SK-N-SH (cell line): Measurements from ENCODE around the gene MCTP1.

Experiments used
- CHD2 ChIP-seq: fragments of 150-350 bp; IDR thresholded peaks from 2 replicates; pipeline ENCODE4 v1.6.1; 2018; ENCODE audit warnings: low read length; ENCODE audit not compliant: partially characterized antibody
- CTCF ChIP-seq: fragments of 200-600 bp; sonication (generic); IDR thresholded peaks from 2 replicates; pipeline ENCODE4 v1.6.1; 2017; ENCODE audit warnings: antibody characterized with exemption, mild to moderate bottlenecking, moderate library complexity
- FOXJ3 ChIP-seq: sonication (generic); formaldehyde crosslinking; IDR thresholded peaks from 2 replicates; pipeline ENCODE4 v1.5.1; 2020; ENCODE audit warnings: mild to moderate bottlenecking, missing genetic modification reagents
- FOXM1 ChIP-seq: IDR thresholded peaks from 2 replicates; pipeline ENCODE4 v1.4.0; 2012; ENCODE audit warnings: low read depth, mild to moderate bottlenecking
- JUND ChIP-seq: IDR thresholded peaks from 2 replicates; pipeline ENCODE4 v1.4.0; 2012
- MXI1 ChIP-seq: IDR thresholded peaks from 2 replicates; pipeline ENCODE4 v1.6.1; 2012; ENCODE audit warnings: mild to moderate bottlenecking, low read depth, low read length, improper control_type of control experiment
- NFIC ChIP-seq: IDR thresholded peaks from 2 replicates; pipeline ENCODE4 v1.4.0; 2012; ENCODE audit warnings: borderline replicate concordance
- POLR2AphosphoS5 ChIP-seq: IDR thresholded peaks from 2 replicates; pipeline ENCODE4 v1.6.1; 2012; ENCODE audit warnings: low read depth, low read length
- RFX5 ChIP-seq: IDR thresholded peaks from 2 replicates; pipeline ENCODE4 v1.6.1; 2012; ENCODE audit warnings: mild to moderate bottlenecking, improper control_type of control experiment, low read length
- TAF1 ChIP-seq: IDR thresholded peaks from 2 replicates; pipeline ENCODE4 v1.6.1; 2012; ENCODE audit warnings: low read depth, mild to moderate bottlenecking, low read length, moderate library complexity, borderline replicate concordance
- USF1 ChIP-seq: IDR thresholded peaks from 2 replicates; pipeline ENCODE4 v1.4.0; 2012; ENCODE audit warnings: low read depth, borderline replicate concordance

GRCh38 chr5:94769996-94770395, 514.9 kb downstream of the MCTP1 start:
- TF ChIP-seq RFX5 (no peak), TAF1 (no peak), CTCF (no peak), FOXM1 (no peak), JUND (no peak), MXI1 (no peak), NFIC (no peak), USF1 (no peak), FOXJ3 (CRISPR knock-in tag) (no peak), CHD2 (no peak), POLR2AphosphoS5 (no peak)
